ENCODE data around the gene VCL.

Gene VCL

DNA sequence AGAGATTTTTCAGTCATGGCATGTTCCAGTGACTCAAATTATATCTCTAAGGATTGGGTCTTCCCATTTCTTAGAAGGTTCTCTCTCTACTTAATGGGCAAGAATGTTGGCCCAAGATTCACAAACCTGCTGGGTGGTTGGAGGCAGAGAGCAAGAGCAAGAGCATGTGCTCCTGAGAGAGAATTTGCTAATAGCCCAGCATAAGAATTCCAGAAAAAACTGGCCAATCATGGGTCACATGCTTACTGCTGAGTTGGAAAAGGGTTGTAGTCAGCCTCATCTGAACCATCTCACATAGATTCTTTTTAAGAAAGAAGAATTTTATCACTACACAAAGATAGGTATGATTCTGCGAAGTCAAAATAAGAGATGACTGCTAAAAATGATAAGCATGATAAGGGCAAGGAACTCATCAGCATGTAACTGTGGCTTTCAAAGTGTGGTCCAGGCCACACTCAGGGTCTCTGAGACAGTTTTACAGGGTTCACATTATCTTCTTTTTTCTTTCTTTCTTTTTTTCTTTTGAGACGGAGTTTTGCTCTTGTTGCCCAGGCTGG lies 8.2 kb upstream of the VCL start:
- TF ChIP-seq, protein P1, sequence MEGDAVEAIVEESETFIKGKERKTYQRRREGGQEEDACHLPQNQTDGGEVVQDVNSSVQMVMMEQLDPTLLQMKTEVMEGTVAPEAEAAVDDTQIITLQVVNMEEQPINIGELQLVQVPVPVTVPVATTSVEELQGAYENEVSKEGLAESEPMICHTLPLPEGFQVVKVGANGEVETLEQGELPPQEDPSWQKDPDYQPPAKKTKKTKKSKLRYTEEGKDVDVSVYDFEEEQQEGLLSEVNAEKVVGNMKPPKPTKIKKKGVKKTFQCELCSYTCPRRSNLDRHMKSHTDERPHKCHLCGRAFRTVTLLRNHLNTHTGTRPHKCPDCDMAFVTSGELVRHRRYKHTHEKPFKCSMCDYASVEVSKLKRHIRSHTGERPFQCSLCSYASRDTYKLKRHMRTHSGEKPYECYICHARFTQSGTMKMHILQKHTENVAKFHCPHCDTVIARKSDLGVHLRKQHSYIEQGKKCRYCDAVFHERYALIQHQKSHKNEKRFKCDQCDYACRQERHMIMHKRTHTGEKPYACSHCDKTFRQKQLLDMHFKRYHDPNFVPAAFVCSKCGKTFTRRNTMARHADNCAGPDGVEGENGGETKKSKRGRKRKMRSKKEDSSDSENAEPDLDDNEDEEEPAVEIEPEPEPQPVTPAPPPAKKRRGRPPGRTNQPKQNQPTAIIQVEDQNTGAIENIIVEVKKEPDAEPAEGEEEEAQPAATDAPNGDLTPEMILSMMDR (IDR thresholded peaks at IDR 0.05; ENCODE audit: low read depth, low read length): no peak
- no peak for DNase-seq (ENCODE audit: extremely low read depth, low read depth)

GRCh38 chr10:73991203-73991883 lies 6.6 kb upstream of the VCL start:
- TF ChIP-seq, protein P1 (IDR thresholded peaks at IDR 0.05; ENCODE audit: low read depth, low read length): no peak
- DNase-seq (ENCODE audit: extremely low read depth, low read depth): no peak

- TF ChIP-seq, protein P1 (IDR thresholded peaks at IDR 0.05; ENCODE audit: low read depth, low read length): no peak
- DNase-seq (ENCODE audit: extremely low read depth, low read depth): no peak
Measured at GRCh38 chr10:73991884-73992245, 6.1 kb upstream of the VCL start.

DNA sequence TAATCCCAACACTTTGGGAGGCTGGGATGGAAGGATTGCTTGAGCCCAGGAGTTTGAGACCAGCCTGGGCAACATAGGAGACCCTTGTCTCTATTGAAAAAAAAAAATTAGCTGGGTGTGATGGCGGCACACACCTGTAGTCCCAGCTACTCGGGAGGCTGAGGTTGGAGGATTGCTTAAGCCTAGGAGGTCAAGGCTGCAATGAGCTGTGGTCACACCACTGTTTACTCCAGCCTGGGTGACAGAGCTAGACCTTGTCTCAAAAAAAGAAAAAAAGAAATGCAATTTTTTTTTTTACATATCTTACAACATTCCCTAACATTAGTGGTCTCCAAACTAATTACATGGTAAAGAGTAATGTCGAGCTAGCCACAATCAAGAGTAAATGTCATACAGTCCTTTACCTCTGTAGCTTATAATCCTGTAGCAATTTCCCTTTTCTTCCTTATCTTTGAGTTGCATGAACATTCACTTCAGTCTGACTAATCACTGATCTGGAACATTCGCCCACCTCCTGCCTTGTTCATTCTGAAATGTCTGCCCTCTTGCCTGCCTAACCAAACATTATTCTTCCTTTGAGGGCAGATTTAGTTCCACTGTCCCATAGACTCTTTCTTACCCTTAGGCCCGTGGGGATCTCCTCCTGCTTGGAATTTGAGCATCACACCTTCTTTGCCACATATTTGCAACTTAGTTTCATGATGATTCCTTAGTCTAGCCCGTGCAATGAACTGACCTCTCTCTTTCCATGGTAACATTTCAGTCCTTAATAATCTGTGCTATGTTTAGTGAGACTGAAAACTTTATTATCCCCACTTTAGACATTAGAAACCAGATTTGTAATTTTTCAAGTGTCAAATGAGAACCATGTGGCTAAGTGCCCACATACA lies 4.8 kb upstream of the VCL start:
- no peak for DNase-seq (ENCODE audit: extremely low read depth, low read depth)
- TF ChIP-seq, protein P1 (IDR thresholded peaks at IDR 0.05; ENCODE audit: low read depth, low read length): no peak

DNA sequence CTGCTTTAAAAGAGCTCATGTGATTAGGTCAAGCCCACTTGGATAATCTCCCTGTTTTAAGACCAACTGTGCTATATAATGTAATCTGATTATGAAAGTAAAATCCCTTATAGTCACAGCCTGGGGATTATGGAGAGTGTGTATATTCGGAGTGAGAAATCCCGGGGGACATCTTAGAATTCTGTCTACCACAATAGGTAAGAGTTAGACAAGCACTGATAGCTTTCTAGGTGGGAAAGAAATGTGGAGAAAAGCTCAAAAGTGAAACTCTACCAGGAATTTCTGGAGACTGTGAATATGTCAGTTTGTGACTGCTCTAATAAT lies 2.9 kb upstream of the VCL start:
- no peak for DNase-seq (ENCODE audit: extremely low read depth, low read depth)
- TF ChIP-seq, protein P1 (IDR thresholded peaks at IDR 0.05; ENCODE audit: low read depth, low read length): no peak

- TF ChIP-seq, protein P1 (IDR thresholded peaks at IDR 0.05; ENCODE audit: low read depth, low read length): no peak
- no peak for DNase-seq (ENCODE audit: extremely low read depth, low read depth)
Measured at GRCh38 chr10:73997461-73997786, 492 bp upstream of the VCL start.

- TF ChIP-seq, protein P1 (IDR thresholded peaks at IDR 0.05; ENCODE audit: low read depth, low read length): no peak
- no peak for DNase-seq (ENCODE audit: extremely low read depth, low read depth)
Measured at GRCh38 chr10:73998623-73998928, 660 bp downstream of the VCL start.
